ENCODE data around the gene CCDC85B.

CCDC85B gene

DNA sequence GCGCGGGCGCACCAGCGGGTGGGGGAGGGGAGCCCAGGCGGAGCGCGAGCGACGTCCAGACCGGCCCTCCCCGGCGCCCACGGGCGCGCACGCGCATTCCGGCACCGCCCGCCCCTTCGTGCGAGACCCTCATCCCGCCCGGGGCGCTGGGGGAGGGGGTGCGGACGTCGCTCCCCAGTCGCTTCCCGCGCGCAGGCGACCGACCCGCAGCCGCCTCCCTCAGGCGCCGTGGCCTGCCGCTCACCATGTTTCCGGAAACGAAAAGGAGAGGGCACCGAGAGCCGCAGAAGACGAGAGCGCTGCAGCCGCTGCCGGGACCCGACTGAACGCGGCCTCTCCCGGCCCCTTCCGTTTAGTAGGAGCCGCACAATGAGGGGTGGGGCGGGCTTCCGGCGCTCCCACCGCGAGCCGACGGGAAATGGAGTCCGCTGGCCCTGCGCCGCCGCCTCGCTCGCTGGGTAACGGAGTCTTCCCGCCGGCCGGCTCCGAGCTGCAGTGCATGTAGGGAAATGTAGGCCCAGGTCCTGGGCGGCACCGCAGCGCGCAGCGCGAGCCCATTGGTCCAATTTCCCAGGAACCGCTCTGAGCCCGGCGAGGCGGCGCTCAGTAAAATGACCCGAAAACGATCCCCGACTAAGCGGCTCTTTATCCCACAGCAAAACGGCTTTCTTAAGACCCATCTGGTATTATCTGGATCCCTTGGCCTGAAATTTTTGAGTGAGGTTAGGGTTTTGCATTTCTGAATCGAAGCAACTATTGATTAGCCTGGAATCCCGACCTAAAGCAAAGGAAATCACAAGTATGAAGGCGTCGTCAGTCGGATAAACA lies 32.4 kb upstream of the CCDC85B start, which contains the start of gene CFL1:
Gene CFL1, minus strand, starts transcription at position 328 of the 828 bp plus-strand sequence. Its CDS starts 81 bp downstream, at position 247.
- DNase-seq: peak; percentile 91

DNA sequence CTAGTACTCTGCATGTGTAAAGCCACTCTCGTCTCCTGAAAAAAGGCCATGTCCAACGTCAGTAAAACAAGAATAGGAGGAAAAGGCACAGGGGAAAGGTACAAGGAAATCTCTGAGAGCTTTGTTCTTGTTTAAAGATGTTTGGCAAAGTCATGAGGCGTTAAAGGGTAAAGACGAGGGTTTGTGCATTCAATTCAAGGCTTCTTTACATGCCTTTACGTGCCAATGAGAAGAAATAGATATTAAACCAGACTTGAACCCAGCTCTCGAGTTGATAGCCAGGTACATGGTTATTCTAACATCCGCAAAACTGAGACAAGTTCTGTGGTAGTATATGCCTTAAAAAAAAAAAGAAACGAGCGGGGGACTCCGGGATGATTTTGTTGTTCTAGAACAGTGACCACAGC lies 31.8 kb upstream of the CCDC85B start:
- peak; percentile 48 for DNase-seq

DNA sequence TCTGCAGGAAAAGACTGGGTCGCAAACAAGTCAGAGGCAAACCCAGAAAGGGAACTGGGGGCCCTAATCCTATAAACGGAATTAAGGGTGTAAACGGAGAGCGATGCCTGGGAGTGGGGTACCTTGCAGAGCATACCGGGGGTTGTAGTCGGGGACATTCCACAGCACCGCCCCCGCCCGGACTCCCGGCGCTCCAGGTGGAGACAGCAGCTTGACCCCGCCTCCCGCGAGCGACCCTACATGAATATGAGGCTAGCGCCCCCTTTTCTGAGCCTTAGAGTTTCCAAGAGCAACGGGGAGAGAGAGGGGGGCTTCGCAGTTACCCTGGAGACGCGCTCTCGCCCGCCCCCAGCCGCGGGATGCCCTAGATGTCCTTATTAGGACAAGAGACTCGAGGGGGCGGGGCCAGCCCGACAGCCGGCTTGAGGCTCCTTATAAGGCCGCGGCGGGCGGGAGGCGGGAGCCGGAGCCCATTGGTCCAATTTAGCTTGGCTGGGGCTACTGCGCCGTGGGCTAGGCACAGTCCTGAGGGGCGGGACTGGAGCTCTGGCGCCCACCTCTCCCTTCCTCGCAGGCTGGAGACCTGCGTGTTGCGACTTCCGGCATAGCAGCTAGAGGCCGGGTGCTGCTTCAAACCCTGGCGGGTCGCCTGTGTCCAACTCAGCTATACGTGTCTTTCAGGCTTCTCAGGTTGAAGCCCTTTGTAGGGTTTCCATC lies 31.2 kb upstream of the CCDC85B start:
- DNase-seq: peak; percentile 94

DNA sequence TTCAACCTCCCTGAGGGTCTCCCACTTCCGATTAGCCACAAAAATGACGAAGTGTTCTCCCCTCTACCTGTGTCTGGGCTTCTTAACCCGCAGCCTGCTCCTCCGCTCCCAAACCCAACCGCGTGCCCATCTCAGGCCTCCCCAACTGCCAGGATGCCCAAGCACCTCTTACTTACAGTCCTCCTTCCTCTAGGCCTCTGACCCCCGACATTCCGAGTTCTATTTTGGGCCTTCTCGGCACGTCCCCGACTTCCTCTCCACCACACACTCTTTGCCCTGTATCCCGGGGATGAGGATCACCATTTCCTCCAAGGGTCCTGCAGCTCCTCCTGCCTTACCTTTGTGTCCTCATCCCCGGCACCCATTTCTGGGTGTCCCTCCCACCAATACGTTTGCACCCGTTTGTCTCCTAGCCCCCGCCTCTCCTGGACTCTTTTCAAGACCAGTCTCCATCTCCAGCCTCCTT lies 30.6 kb upstream of the CCDC85B start:
- DNase-seq: peak; percentile 63

DNA sequence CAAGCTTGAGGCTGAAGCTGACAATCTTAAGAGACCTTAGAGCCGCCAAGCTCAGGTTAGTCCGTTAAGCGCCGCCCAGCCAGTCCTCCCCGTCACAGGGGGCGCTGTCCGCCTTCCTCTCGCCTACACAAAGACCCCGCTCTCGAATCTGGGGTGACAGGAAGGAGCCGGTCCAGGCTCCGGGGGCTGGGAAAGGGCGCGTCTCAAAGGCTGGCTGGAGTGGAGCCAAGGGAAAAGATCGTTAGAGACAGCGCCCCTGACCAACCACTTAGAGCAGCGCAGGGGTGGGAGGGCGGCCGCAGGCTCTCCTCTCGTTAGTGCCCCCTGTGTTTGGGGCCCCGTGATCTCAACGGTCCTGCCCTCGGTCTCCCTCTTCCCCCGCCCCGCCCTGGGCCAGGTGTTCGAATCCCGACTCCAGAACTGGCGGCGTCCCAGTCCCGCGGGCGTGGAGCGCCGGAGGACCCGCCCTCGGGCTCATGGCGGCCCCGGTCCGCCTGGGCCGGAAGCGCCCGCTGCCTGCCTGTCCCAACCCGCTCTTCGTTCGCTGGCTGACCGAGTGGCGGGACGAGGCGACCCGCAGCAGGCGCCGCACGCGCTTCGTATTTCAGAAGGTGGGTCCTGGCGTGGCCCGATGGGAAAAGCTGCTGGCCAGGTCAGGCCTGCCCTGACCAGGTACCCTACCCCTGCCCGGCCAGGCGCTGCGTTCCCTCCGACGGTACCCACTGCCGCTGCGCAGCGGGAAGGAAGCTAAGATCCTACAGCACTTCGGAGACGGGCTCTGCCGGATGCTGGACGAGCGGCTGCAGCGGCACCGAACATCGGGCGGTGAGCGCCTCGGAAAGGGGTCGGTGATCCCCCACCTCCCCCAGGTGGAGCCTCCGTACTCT lies 30.0 kb upstream of the CCDC85B start, which contains the start of gene MUS81:
Gene MUS81, plus strand, starts transcription at position 156 of the 887 bp plus-strand sequence. Its CDS starts 321 bp downstream, at position 477.
- peak; percentile 89 for DNase-seq

DNA sequence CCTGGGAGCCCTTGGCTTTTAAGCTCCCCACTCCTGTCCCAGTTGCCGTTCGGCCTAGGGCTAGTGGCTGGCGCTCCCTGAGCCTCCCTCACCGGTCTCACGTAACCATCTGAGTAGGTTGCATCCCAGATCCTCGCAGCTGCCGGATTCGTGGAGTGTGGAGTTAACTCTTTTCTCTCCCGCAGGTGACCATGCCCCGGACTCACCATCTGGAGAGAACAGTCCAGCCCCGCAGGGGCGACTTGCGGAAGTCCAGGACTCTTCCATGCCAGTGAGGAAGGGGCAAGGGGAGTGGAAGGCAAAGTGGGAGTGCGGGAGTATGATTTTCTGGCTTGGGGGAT lies 29.3 kb upstream of the CCDC85B start:
- DNase-seq: no peak

DNA sequence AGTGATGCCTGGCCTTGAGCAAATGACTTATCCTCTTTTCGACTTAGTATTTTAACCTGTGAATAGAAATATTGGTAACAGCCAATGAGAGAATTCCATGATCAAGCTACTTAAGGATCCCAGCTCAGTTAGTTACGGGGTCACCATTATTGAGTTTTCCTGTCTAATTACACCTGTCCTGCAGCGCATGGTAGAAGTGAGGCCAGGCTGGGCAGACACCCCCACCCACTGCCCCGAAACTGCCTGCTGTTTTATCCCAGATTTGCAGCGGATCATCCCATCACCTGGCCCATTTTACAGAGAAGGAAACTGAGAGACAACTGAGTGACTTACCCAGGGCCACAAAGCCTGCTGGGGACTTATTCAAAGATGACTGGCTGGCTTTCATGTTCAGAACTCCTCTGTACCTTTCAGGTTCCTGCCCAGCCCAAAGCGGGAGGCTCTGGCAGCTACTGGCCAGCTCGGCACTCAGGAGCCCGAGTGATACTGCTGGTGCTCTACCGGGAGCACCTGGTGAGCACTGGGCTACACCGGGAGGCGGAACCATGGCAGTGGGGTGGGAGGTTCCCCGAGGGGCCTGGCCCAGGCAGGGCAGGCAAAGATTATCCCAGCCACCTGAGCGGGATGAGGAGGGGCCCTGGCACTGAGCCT lies 28.8 kb upstream of the CCDC85B start:
- DNase-seq: no peak

DNA sequence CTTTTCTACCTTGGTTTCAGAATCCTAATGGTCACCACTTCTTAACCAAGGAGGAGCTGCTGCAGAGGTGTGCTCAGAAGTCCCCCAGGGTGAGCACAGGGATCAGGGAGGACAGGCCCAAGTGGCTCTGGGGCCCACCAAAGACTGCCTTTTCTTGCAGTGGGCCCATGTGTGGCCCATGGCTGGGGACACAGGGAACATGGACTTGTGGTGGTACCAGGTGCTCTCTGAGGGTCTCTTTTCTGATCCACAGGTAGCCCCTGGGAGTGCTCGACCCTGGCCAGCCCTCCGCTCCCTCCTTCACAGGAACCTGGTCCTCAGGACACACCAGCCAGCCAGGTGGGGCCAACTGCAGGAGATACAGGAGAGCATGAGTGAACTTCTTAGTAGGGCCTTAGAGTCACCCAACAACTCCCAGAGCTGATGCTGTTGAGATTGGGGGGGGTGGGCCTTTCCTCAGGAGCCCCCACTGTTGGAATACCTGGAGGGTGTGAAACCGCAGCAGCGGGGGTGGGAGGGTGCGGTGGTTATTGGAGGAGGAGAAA lies 28.2 kb upstream of the CCDC85B start:
- DNase-seq: no peak

DNA sequence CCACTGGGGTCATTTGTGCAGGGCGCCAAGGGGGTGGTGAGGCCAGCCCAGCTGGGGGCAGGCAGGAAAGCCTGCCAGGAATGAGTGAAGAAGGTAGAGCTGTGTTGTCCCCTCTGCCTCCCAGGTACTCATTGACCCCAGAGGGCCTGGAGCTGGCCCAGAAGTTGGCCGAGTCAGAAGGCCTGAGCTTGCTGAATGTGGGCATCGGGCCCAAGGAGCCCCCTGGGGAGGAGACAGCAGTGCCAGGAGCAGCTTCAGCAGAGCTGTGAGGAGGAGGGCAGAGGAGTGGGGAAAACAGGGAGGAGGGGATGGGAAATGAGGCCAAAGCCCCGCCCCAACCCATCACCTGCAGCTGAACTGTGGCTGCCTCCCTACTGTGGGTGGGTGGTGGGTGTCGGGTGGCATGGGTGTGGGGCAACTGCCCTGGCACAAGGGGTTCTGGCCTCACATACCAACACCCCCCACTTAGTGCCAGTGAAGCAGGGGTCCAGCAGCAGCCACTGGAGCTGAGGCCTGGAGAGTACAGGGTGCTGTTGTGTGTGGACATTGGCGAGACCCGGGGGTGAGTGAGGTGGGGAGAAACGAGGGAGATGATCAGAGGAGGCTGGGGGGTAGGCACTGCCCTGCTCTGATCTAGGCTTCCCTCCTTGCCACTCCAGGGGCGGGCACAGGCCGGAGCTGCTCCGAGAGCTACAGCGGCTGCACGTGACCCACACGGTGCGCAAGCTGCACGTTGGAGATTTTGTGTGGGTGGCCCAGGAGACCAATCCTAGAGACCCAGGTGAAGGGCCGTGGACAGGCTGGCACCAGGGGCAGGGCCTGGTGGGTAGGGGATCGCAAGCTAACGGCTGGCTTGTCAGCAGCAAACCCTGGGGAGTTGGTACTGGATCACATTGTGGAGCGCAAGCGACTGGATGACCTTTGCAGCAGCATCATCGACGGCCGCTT lies 27.3 kb upstream of the CCDC85B start:
- no peak for DNase-seq

DNA sequence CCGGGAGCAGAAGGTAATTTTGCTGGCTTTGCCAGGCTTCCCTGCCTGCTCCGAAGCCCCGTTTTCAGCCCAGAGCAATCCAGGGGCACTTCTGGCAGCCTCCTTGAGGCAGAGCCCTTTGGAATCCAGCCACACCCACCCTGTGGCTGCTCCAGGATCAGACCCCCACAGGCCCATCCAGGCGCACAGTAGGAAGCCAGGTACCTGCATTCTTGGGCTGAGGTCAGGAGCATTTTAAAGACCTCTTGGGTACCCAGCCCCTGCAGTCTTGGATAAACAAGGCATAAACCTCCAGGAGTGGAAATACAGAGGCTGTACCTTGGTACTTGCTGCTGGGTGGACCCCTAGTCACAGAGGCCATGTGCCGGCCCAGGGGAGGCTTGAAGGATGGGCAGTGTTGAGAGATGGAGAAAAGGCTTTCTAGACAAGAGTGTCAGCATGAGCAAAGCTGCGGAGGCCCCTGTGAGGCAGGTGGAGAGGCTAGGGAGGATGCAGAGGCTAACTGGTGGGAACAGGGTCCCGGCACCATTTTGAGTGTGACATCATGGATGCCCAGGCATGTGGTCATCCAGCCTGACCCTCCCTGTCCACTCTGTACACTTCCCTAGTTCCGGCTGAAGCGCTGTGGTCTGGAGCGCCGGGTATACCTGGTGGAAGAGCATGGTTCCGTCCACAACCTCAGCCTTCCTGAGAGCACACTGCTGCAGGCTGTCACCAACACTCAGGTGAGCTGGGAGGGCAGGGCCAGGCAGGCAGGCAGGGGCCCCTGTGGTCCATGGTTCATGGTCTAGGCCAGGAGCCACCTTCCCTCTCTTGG lies 26.4 kb upstream of the CCDC85B start:
- DNase-seq: no peak

DNA sequence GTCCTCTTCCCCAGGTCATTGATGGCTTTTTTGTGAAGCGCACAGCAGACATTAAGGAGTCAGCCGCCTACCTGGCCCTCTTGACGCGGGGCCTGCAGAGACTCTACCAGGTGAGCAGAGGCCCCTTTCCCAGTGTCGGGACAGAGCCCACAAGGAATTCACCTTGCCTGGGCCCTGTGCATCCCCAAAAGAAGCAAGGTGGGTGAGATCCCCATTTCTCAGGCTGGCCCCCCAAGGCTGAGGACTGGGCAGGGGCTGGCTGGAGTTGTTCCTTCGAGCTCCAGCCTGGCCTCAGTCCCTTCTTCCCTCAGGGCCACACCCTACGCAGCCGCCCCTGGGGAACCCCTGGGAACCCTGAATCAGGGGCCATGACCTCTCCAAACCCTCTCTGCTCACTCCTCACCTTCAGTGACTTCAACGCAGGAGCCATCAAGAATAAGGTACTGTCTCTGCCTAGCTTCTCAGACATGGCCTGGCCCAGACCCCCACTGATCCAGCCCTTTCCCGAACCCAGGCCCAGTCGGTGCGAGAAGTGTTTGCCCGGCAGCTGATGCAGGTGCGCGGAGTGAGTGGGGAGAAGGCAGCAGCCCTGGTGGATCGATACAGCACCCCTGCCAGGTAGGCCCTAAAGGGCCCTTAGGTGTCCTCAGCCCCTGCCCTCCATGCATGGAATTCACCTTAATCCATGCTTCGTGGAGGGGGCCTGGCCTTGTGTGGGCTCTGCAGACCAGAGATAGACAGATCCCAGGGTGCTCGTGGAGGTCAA lies 25.6 kb upstream of the CCDC85B start:
- DNase-seq: no peak

DNA sequence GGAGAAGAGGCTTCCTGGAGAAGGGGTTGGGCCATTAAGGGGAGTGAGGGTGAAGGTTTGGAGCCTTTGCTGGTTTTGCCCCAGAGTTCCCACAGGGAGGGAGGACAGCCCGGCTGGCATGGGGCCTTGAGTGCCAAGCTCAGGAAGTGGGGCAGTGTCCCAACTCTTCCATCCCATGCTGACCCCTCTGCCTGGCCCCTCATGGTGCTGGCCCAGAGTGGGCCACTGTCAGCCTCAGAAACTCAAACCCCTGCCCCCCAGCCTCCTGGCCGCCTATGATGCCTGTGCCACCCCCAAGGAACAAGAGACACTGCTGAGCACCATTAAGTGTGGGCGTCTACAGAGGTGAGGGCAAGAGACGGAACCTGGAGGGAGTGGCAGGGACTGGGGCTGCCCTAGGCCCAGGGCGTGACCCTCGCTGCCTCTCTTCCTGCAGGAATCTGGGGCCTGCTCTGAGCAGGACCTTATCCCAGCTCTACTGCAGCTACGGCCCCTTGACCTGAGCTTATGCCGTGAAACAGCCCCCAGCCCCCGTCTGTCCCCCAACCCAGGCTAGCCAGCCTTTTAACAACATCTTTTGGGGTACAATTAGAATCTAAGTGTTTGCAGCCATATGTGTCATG lies 24.8 kb upstream of the CCDC85B start:
- DNase-seq: no peak

DNA sequence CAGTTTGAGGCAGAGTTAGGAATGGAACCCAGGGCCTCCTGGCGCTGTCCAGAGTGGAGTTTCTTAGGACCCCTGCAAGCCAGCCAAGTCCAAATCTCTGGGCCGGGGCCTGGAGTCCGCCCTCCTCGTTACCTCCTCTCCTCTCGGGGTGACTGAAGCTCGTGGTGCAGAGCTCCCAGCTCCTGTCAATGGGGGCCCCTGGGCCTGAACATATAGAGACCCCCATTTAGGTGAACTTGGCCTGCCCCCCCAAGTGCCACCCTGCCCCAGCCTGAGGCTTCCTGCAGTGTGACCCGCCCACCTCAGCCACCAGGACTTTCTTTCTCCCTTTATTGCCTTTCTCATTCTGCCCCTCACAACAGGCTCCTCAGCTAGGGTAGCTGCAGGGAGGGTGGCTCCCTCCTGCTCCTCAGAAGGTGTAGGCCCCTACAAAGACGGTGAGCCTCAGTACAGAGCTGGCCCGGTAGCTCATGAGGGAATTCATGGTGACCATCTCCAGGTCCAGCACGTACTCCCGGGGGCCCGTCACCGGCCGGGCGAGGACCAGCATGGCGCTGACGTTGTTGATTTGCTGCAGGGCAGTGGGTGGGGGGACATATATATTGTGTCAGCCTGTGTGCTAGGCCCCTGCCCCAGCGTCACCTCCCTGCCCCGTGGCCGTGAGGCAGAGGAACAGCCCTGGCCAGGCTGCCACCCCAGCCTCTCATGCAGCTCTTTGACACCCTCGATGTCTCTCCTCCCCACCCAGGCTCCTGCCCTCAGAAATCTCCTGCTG lies 23.8 kb upstream of the CCDC85B start:
- DNase-seq: no peak

DNA sequence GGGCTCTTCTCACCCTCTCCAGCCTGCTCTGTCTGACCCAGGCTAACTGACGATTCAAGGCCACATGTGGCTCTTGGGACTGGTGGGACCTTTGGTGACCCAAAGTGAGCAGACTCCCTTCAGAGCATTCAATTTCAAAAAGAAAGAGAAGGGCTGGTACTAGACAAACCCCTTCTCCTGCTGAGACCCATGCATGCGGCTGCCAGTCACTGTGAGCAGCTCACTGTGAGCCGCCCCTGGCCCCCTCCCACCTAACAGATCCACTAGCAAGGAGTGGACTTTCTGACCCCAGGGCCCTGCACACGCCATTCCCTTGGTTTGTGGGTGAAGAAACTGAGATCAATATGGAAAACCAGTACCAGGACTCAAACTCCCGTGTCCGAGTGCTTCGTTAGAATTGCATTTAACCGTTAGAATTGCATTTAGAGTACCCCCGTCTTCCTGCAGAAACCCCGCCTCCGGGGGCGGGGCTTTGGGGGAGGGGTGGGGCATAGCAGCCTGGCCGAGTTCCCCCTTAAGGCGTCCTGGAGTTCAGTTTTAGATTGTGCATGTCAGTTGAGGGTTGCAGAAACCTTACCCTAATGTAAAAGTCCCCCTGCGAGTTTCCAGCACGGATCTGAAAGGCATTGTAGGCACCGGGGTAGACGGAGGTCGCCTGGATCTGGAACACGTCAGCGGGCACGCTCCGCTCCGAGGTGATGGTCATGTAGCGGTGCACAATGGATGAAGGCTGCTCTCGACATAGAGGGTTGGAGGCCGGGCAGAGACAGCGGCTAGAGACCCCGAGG lies 23.0 kb upstream of the CCDC85B start:
- no peak for DNase-seq

DNA sequence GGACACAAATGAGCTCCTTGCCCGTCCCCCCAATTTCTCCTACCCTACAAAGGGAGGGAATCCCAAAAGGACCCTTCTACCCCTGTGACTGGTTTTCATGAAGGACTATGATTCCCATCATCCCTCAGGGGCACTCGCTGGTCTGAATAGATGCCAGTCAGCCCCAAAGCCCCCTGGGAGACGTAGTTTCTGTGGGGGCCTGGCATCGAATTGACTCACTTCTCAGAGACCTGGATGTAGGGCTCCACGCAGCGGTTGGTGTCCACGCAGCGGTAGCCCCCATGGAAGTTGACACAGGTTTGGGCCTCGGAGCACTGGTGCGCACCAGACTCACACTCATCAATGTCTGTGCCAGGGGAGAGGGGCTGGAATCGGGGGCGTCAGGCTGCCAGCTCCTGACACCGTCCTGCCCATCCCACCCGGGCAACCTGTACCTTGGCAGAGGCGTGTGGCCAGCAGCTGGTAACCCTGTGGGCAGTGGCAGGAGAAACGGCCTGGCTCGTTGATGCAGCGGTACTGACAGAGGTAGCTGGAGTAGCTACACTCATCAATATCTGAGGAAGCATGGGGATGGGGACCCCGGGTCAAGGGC lies 22.3 kb upstream of the CCDC85B start:
- no peak for DNase-seq

DNA sequence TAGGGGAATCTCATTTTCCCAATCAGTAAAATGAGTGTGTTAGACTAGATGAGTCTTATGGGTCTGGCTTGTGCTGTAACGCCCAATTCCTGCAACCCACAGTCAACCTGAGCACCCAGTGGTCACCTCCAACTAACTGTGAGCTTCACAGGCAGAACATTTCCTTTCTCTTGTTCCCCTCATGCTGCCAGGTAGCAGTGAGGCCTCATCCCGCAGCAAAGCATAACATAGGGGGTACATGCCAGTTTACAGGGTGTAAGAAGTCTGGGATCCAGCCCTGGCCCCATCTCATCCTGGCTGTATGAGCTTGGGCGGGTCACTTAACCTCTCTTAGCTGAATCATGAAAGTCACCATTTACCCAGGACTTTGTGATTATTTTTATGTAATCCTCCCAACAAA lies 21.6 kb upstream of the CCDC85B start:
- no peak for DNase-seq

Data from NCI-H1694 treated with DMSO at 0.1 percent for 48 hours (cell line).